Fibroblast of mammary gland (primary cell): ENCODE measurements around the gene TMEM30A.

Experiments used
- DNase-seq: peaks from one replicate; pipeline ENCODE4 v3.0.0-alpha.2; 2010; ENCODE audit warnings: low read depth
- H3K4me3 ChIP-seq: 2 replicates; pipeline ENCODE4 v1.5.1; 2011; ENCODE audit warnings: low read depth, mild to moderate bottlenecking, low read length, moderate library complexity; ENCODE audit not compliant: control insufficient read depth
- CTCF ChIP-seq: conservative IDR thresholded peaks from 2 replicates; pipeline ENCODE4 v1.5.1; 2011; ENCODE audit warnings: low read depth, low read length, inconsistent platforms; ENCODE audit not compliant: control insufficient read depth, insufficient read depth

TMEM30A gene

GRCh38 chr6:75257343-75258087 lies 27.1 kb downstream of the TMEM30A start:
- DNase-seq = no peak
- no peak for TF ChIP-seq CTCF
- no peak overlapping the region for H3K4me3 ChIP-seq

DNA sequence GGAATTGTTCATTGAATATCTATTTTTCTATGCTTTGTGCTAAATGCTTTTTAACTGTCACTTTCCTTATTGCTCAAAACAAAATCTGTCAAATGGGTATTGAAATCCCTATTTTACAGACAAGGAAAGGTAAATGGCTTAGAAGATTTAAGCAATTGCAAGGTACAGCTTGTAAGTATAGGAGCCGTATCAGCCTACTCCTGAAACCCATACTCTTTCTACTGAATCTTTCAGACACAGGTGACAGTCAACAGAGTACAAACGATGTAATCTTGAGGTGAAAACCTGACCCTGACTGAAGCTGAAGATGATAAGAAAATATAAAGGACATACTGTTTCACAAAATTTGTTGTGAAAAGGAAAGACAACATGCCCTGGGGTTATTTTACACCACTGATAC lies 34.0 kb downstream of the TMEM30A start:
- no peak for DNase-seq
- no peak overlapping the region for H3K4me3 ChIP-seq
- TF ChIP-seq CTCF = no peak

GRCh38 chr6:75249837-75250236 lies 34.8 kb downstream of the TMEM30A start:
- H3K4me3 ChIP-seq = no peak overlapping the region
- TF ChIP-seq CTCF = no peak
- DNase-seq = no peak

- H3K4me3 ChIP-seq = no peak overlapping the region
- DNase-seq = no peak
- TF ChIP-seq CTCF = no peak
Observed at GRCh38 chr6:75246386-75246785, 38.2 kb downstream of the TMEM30A start.

DNA sequence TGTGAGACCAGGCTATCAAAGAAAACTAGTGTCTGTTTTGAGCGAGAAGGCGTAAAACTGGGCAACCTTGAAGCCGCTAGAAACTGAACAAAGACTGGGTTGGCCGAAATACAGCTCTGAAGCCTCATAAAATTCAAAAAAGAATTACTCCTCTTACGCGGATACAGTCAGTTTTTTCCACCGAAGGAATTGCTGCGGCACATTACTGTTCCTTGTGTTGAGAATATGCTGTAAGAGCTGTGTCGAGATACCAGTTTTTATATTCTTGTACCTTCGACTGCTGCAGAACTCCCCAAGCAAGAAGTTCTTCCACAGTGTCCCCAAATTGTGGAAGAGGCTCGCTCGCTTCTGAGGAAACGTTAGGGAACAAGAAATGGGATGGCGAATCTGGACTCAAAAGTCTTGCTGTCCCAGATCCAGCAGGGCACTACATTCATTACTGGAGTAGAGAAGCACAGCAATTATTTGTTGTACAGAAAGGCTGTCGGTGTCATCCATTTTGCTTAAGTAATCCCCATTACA lies 40.5 kb downstream of the TMEM30A start:
- peak; percentile 29 for DNase-seq
- peak overlapping the region; percentile 87 for H3K4me3 ChIP-seq
- no peak for TF ChIP-seq CTCF

- peak within 1 kb of the TSS; percentile 87 for H3K4me3 ChIP-seq
- DNase-seq = peak; percentile 98
- no peak for TF ChIP-seq CTCF
Observed at GRCh38 chr6:75243333-75244062, 41.1 kb downstream of the TMEM30A start, which contains the start of gene COX7A2. Gene COX7A2 (minus strand): TSS chr6:75243801. CDS start chr6:75243734, 67 bp downstream.
